NCI-H82 treated with DMSO at 0.1 percent for 48 hours (cell line): ENCODE measurements around the gene WFS1.
A peak's percentile ranks its signal among the peaks of the same experiment; 100 is the strongest.

Source experiments
- DNase-seq: peaks from one replicate; lab custom pipeline; 2025; ENCODE audit not compliant: unreplicated experiment; lab: John Stamatoyannopoulos, UW

Gene WFS1

DNA sequence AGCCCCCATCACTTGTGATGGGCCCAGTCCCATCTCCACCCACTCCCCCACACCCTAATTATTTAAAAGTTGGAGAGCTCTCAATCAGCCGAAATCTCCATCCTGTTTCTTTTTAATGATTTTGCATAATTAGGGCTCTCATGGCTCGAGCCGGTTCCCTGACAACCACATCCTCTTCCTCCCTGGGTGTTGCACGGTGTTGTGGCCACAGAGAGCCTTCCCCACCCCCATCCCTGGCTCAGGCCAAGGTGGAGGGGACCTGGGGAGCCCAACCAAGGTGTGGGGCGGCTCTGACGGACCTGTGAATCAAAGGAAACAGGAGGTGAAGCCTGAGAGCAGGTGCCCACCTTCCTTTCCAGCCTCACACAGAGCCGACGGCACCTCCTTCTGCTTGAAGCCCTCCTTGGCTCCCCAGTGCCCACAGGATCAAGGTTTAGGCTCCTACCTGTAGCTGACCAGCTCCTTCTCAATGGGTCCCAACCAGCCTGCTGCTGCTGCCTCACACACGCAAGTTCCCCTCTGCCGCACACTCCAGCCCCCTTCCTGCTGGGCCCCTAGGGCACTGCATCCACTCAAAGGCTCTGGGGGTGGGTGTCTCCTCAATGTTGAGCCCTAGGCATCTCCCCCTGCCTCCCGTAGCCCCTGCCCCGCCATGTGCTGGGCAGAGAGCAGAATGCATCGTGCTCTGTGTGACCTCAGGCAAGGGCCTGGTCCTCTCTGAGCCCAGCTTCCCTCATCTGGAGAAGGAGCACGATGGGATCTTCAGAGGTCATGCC, 68.7 kb downstream of the WFS1 start:
- no peak for DNase-seq

DNA sequence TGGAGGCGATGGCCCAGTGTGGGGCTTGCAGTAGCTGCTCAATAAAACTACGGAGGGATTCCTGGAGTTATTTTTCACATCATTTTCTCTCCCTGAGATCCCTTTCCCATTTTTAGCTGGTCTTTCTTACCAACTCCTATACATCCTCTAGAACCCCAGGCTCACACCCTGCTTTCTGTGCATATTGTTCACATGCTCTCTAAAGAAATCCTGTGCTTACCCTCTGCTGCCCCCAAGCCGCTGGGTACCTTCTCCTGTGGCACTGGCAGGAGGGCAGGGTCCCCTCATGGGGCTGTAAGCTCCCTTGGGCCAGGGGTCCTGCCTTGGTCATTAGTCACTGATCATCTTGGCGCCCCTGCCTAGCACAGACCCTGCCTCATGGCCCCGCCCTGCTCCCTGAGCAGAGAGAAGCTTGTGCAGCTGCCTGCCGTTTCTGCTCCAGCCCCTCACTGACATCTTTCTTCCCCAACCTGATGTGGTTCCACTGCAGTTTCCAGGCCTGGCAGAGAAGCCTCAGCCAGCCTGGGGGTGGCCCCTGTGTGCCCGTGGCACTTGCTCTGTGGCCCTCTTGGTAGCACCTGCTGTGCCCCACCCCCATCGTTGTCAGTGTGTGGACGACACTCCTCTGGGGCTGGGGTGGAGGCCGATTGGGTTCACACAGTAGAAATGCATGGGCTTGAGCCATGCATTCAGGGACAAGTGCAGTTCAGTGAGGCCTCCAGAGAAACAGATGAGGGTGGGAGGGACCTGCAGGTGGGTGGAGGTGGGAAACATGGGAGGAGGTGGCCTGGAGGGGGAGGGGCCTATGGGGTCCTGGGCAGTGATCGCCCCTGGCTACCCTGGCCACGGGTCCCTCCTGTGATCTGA, 69.5 kb downstream of the WFS1 start:
- DNase-seq, result no peak

DNA sequence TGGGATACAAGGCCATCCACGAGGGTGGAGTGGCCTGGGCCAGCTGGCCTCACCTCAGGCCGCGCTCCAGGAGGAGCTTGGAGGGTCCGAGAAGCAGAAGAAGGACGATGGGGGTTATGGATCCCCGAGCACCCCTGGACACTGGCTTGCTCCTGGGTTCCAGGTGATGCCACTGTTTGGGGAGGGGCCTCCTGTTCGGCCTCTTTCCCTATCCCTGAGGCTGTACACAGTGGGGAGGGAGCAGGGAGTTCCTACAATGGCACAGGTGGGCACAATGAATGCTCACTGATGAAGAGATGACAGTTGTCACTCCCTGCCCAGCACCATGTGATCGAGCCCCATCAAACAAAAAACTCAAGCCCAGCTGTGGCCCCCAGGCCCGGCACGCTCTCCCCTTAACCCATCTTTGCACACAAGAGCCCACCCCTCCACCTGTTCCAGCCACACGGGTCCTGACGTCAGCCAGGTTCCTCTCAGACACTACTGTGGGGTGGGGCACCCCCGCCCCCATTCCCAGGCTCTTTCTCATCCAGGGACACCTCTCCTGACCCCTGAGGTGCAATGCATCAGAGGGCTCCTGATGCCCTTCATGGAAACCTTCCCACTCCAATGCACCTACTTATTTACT, 70.3 kb downstream of the WFS1 start:
- DNase-seq, result no peak

DNA sequence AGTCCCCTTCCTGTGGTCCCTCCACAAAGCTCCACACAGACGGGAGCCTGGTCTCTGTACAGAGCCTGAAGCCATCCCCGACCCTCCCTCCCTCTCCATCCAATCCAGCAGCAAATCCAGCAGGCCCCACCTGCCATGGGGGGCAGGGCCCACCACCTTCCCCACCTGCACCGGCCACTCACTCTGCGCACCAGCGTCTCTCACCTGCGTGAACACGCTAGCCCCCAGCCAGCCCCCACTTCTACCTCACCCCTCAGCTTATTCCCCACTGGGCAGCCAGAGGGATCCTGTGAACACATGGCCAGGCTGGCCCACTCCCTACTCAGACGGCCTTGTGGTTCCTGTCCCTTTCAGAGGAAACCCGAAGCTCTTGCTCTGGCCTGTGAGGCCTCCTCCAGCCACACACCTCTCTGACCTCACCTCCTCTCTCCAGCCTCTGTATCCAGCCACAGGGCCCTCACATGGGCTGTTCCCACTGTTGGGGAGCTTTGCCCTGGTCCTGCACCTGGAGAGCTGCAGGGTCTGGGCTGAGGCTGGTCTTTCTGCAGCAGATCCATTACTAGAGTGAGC, 70.9 kb downstream of the WFS1 start:
- no peak for DNase-seq

DNA sequence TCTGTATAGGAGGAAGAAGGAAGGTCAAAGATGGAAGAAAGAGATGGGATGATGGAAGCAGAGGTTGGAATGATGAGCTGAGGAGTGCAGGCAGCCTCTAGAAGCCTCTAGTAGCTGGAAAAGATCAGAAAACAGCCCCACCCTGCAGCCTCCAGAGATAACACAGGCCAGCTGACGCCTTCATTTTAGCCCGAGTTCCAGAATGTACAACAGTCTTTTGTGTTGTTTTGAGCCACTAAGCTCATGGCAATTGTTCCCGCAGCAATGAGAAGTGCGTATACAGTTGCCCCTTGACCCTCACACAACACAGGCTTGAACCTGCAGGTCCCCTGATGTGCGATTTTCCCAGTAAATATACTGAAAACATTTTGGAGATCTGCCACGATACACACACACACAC, 72.0 kb downstream of the WFS1 start:
- DNase-seq, result no peak

DNA sequence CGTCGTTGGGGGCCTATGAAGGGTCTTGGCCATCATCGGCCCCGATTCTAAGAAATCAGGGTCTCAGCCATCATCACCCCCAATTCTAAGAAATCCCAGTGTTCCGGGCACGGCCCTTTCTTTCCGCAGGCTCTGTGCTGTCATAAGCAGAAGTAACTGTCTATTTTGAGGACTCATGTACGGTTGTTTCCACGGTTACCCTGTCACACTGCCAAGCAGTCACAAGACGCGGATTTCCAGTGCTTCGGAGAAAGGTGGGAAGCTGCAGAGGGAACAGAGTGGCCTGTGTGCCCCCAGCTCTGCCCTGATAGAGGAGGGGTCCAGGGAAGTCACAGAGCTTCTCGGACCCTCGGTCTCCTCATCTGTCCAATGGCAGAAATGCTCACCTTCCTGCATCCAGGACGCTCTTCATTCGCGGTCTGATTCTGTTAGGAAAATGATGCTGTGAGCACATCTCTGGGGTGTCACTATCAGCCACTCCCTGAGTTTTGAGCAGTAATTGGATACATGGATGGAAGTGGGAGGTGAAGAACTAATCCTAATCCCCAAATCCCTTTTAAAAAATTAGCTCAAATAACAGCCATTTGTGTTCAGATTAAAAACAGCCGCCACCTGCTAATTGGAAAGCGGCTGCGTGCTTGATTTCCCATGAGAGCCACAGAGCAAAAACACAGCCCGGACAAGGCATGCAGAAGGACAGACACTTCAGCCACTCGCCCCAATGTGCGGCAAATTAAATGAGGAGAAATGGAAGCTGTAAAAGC, 73.1 kb downstream of the WFS1 start:
- DNase-seq, result peak; percentile 76

DNA sequence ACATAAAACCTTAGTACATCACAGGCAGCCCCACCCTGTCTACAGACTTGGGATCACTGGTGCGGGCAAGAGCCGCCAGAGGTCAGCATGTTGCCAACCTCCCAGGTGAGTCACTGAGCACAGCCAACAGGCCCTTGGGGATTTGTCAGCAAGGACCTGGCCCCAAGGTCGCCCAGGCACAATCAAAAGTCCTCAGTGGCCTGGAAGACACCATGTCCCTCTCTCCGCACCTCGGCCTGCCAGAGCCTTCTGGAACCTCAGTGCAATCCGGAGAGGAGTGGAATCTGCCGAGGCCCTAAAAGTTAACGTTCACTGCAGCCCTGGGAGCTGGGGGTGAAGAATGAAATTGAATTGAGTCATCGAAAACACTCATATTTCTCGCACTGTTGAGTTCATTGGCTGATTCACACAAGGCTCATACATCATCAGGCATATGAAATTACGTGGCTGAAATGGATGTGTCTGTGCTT, 74.3 kb downstream of the WFS1 start:
- no peak for DNase-seq

DNA sequence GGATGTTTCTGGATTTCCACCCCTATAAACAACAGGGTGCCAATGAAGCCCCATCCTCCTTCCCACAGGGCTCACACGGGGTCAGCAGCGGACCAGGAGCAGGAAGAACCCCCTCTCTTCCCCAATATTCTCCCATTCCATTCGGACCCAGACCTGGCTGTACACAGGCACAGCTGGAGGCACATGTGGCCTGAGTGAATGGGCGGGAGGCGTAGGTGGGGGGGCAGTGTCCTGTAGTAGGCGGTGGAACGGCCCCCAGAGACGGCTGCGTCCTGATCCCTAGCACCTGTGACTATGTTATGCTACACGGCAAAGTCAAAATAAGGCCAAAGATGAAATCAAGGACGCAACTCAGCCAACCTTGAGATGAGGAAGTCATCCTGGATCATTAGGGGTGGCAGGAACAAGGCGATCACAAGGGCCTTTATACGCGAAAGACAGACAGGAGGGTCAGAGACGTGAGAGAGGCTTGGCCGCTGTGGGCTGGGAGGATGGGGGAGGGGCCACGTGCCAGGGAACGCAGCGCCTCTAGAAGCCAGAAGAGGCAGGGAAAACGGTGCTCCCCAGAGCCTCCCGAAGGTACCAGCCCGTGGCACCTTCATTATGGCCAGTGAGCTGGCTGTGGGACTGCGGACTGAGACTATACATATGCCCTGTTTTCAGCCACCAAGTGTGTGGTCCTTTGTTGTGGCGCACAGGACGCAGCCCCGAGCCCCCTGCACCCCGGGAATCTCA, 75.6 kb downstream of the WFS1 start:
- DNase-seq, result no peak

DNA sequence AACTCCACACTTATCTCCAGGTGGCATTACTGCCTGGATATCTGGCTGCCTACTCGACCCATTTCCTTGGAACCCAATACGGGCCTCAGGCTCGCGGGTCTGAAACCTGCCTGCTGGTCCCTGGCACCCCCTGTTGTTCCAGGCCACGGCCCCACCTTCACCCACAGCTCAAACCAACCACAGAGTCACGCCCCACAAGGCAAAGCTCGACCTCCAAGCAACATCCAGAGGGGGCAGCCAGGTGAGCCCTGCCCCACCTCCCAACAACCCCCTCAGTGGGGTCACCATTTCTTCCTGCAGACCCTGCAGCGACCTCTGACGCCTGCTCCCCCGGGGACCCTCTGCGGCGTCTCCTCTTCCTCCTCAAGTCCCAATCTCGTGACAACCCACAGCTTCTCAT, 76.2 kb downstream of the WFS1 start:
- no peak for DNase-seq

DNA sequence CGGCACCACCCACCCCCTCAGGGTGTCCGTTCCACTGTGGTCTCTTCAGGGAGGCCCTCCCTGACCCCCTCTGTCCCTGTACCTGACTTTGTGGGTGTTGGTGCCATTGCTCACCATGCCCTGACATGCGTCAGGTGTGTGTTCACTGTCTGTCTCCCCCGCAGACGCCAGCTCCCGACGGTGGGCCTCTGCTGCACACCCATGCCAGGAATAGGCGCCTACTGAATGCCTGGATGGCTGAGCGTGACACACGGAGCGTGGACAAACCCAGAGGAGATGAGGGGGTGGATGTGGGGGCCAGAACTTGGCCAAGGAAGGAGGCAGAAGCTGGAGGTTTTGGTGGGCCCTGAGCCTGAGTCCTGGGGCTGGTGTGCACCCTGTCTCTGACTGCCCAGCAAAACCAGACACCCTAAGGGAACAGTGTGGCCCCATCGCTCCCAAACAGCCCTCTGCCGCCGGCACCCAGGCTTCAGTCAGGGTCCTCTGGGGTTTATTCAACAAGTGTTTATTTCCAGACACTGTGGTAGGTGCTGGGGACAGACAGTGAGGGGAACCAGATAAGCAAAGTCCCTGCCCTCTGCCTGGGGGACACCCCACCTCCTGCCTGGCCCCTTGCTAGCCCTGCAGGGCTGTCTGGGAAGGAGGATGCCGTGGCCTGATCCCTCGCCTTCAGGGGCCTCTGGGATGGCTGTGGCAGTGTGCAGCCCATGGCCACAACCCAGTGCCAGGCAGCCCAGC, 76.9 kb downstream of the WFS1 start:
- DNase-seq, result no peak

DNA sequence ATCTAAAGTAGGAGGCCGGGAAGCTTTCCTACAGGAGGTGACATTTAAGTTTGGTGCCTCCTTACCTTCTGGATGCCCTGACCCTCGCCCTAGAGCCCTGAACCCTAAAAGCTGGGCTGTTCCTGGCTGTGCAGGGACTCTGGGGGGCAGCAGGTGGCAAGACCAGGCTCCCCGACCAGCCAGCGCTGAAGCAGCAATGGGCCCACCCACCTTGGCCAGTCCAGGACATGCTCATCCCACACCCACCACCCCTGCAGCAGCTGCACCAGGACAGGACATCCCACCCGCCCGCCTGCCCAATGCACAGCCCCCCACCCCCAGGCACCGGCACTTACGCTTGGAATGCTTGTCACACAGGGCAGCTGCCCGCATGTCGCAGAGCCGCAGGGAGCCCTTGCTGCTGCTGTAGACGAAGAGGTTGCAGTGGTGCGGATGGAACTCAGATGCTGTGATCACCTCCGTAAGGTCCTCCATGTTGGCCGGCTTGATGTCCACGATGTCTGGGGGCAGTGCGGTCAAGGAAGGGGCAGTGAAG, 77.9 kb downstream of the WFS1 start:
- no peak for DNase-seq

DNA sequence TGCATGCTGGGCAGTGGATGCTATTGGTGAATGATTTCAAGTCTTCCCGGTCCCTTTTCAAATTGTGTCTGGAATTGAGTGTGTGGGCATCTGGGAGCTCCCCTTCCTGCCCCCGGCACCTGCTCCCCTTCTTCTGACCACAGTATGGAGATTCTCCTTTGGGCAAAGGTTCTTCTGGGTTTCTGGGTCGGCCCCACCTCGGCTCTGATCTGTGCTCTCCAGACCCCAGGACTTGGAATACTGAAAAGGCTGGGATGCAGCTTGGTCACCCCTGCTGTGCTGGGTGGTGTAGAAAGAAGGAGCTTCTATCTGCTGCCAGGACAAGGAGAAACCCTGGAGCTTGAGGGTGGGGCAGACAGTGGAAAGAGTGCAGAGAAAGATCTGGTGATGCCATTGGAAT, 78.8 kb downstream of the WFS1 start:
- DNase-seq, result no peak

DNA sequence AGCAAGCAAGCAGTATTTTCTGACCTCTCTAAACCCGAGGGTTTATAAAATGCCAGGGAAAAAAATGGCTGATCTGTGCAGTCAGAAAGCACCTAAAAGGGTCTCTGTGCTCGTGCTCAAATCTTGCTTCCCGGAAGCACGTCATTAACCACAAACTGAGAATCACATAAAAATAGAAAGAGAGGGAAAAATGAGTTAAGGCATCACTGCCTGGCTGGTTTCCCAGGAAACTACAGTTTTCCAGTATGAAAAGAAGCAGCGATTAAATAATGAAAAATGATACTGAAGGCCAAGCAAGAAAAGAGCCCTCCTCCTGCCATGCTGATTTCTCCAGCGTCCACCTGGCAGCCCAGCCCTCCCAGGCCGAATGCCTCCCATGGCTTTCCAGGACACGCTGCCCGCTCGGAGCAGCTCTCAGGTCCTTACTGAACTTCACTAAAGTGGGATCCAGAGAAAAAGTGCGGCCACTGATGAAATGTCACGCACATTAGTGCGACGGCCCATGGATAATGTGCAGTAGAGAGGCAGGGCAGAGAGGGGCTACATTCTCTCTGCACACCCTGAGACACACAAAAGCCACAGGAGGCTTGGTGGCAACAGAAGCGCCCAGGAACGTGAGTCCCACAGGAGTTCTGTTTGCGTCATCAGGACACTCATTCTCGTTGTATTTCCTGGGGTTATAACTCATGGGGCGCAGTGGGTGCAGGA, 80.4 kb downstream of the WFS1 start:
- no peak for DNase-seq

DNA sequence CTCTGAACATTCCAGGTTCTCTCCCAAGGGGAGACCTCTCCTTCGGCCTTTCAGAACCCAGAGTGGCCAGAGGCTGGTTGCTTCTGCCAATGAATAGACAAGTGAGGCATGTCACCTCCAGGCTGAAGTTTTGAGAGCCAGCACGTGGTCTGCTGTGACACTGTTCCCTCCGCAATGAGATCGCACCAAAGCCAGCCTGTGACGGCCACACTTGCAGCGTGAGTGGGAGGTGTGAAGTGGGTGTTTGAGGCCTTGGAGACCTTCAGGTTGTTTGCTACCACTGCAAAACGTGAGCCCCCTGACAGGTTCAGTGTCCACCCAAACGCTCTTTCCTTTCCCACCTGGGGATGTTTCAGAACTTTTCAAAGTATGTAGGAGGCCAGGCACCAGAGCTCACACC, 81.0 kb downstream of the WFS1 start:
- DNase-seq, result no peak

DNA sequence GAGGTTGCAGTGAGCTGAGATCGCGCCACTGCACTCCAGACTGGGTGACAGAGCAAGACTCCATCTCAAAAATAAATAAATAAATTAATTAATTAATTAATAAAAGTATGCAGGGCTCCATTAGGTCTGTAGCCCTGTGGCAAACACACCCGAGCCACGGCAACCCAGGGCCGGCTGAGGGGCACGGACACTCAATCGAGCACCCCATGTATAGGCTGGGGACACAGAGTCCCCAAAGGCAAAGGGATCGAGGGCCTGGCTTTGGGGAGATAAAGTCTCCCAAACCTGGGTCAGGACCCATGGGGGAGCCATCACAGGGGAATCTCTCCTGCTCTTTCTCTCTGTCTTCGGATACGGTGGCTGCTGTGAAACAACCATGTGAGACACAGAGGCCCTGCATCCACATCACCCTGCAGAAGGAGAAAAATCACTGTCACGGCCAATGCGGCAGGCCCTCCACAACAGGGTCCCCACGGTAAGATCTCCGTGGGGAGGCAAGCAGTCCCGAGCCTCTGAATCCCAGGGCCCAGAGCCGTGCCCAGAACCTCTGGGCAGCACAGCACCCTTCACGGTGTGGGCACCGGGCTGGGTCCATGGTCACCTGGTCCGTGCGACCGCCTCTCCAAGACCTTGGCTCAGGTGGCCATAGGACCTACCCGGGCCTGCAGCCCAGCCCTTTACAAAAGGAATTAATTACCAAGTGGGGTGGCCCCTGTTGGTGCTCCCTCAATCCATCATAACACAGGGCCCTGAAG, 81.8 kb downstream of the WFS1 start:
- DNase-seq, result no peak

DNA sequence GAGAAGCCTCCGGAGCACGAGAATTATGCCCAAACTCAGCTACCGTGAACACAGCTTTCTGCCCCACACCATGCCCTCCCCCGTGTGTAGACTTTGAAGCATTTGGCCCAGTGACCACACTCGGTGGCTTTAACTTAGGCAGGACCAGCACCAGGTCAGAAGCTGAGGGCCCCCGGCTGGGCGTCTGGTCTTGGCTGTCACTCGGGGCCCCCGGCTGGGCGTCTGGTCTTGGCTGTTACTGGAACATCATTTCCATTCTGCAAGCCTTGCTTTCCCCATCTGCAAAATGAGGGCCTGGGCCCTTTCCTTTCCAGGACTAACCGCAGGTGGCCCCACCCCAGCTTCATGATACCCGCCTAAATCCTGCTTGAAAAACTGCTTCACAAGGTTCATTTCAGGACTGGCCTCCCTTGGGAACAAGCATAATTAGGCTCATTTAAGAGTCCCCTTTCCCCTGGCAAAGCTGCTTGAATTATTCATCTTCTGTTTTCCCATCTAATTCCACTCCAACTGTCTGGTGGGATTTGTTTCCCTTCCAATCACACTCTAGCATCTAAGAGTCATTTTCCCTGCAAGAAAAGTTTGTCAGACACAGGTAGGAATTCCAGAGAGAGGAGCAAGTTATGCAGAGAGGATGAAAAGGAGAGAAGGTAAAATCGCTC, 82.5 kb downstream of the WFS1 start:
- DNase-seq, result no peak
